NCI-H748 (cell line): Measurements from ENCODE around the gene CFAP65.

Source experiments
- DNase-seq: peaks from one replicate; lab custom pipeline; 2025; ENCODE audit not compliant: unreplicated experiment; lab: John Stamatoyannopoulos, UW

The CFAP65 gene

DNA sequence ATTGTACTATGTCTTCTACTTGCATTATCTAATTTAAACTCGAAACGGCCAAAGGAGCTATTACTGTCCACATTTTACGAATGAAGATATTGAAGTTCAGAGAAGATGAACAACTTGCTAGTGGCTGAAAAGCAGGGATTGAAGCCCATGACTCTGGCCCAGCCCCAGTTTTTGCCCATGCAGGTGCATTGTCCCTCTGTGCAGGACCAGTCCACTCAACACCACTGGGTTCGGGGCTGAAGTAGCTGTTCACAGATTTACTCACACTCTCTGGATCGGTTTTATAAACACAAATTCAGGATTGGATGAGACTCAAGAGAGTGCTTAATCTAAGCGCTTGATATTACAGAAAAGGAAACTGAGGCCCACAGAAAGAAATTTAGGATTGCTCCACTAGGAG lies 20.8 kb upstream of the CFAP65 start:
- DNase-seq = no peak

DNA sequence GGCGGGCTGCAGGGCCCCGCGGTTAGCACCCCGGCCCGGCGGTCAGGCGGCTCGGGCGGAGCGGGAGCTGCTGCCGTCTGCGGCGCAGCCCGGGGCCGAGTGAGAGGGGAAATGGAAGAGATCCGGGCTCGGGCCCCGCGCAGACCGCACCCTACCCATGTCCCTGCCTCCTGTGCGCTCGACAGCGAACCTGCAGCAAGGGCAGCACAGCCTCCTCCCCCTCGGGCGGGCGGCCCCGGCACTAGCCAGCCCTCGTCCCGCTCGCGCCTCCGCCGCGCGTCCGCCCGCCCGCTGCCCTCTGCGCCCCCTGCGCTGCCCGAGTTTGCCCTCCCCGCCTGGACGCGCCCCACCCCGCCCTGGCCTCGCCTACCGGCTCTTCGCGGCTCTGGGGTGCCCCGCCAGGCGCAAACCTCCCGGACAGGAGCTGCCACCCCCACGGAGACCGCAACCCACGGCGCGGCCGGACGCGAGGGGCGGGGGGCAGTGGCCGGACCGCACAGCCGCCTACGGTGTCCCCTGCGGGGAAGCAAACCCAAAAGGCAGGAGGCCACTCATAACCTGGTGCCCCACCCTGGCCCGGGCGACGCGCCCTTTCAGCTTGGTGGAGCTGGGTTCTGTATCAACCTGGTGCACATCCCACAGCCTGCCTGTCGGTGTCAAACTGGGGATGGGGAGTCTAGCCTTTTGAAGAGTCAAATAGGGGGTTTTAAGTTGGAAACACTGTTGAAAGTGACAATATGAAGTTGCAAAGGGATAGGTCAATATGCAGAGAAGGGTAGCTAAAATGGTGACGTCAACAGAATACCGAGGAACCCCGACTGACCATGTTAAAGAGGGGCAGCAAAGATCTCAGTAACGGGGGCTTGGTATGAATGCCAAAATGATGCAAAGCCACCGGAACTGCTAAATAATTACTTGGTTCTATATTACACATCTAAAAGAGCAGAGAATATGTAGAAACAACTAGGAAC lies 19.8 kb upstream of the CFAP65 start, which contains the start of gene IHH:
IHH (minus strand) TSS at position 101 of the 971 bp plus-strand sequence. CDS start 454 bp downstream, outside the sequence.
- peak; percentile 55 for DNase-seq

DNA sequence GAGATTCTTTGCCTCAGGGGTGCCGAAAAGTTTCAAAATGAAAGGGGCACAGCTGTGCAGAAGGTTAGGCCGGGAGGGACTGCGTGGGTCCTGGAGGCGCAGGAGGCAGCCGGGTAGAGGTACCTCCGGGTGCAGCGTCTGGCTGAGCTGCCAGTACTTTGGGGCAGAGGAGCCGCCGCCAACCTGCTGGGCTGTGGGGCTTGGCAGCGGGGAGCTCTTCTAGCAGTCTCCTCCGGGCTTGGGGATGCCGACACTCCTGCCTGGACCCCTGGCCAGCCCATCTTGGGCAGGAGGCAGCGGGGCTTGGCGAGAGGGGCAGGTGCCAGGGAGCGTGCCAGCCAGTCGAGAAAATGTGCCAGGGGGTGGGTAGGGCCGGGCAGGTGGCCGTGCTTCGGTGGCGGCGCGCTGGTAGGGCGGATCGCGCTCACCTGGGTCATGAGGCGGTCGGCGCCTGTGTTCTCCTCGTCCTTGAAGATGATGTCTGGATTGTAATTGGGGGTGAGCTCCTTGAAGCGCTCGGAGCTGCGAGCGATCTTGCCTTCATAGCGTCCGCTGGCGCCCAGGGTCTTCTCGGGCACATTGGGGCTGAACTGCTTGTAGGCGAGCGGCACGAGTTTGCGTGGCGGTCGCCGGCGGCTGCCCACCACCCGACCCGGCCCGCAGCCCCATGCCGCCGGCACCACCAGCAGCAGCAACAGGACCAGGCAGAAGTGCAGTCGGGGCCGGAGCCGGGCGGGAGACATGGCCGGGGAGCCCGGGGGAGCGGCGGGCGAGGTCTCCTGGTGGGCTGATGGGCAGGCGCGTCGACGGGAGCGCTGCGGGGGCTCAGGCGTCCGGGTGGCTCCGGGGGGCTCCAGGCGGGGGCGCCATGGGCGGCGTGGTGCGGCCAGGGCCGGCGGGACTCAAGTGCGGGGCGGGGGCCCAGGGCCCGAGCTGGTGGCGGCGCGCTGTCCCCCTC lies 18.7 kb upstream of the CFAP65 start:
- peak; percentile 35 for DNase-seq

DNA sequence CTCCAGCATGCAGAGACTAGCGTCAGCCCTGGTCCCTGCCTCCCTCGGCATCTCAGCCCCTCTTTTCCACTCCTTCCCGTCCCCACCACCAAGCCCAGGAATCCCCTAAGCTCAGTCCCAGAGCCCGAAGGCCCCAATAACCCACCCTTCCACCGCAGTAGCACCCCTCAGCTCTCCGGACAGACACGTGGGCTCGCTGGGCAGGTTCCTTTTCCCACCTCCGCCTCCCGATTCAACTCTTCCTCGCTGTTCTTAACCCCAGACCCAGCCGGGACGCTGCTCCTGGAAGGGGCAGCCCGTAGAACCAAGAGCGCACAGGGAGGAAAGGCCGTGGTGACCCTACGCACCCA lies 18.0 kb upstream of the CFAP65 start:
- no peak for DNase-seq

DNA sequence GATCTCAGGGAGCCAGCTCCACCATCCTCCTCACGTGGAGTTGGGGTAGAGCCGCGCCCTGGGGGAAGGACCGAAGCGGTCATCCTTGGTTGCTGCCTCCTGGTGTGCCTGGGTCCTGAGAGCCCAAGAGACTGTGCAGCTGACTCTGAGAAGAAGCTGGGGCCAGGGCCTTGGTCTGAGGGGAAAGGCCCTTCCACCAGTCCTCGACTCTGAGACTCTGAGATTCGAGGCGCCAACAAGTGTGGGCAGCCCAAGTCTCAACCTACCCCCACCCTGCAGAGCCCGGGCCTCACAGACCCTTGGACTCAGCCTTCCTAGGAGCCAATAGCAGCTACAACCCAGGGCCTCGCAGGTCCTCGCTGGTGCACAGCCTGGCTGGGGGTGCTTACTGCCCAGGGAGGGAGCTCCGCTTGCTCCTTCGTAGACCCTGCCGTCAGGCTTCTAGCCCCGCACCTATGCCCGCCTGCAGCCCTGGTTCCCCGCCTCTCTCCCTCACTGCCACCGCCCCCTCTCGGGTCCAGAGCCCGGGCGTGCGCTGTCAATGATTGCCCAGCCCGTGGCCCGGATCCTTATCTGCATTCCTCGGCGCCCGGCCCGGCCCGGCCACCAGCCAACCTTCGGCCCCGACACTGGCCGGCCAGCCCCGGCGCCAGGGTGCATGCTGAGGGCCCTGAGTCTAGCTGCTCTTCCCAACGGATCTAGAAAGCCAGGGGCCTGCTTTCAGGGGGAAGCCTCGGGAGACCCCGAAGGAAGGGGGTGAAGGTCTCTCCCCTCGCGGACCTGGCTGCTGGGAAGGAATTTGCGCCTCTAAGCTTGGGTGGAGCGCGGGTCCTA lies 17.4 kb upstream of the CFAP65 start:
- DNase-seq = no peak

DNA sequence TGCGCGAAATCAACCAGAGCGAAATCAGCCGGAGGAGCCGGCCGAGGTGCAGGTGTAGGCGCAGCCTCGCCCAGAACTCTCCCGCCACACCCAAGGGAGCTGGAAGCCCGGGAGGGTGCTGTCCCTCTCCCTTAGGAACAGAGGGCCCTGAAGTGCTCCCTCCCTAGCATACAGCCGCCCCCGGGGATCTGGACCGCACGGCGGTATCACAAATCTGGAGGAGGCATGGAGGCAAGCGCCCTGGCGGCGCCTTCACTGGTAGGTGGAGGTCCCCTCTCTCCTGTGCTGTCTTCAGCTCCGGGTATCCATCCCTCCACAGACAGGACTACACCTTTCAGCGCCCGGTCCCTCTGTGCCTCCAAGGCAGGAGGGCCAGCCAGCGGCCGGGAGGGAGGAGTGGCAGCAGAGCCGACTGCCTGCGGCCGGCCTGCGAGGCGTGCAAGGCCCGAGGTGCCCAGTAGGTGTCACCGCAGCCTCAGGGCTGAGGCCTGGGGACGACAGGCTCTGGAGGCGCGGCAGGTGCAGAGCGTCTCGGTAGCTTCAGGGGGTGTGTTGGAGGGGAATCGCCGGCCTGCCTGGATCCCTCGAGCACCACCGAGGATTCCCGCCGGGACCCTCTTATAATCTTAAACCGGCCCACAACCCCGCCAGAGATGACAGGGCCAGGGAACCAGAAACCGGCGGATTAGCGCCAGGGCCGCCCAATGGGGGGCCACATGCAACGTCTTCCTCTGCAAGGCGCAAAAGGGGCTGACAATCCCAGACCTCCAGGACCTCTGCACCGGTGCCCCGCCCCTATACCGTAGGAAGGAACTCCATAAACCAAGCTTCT lies 16.6 kb upstream of the CFAP65 start:
- peak; percentile 87 for DNase-seq

DNA sequence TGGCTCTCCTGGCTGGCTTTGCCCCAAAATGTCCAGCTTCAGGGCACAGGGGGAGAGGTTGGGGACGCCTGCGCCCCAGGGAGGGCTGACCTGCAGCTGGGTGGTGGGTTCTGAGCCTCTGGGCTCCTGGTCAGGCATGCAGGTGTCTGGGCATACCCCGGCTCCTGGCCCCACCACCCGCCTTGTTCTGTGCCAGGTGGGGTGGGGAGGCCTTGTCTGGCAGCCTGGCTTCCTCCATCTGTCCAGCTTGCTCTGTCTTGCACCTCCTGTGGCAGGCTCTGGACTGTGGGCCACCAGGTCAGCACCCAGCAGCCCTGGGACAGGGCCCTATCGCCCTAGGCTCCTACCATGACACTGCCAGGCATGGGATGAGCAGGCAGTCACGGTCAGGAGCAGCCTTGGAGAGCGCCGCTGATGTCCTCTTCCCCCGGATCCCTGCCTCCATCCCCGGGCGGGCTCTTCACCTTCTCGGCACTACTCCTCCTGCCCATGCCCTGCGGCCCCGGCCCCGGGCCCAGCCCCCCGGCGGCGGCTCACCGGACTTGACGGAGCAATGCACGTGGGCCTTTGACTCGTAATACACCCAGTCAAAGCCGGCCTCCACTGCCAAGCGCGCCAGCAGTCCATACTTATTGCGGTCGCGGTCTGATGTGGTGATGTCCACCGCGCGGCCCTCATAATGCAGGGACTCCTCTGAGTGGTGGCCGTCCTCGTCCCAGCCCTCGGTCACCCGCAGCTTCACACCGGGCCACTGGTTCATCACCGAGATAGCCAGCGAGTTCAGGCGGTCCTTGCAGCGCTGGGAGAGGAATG lies 15.8 kb upstream of the CFAP65 start:
- DNase-seq = no peak

DNA sequence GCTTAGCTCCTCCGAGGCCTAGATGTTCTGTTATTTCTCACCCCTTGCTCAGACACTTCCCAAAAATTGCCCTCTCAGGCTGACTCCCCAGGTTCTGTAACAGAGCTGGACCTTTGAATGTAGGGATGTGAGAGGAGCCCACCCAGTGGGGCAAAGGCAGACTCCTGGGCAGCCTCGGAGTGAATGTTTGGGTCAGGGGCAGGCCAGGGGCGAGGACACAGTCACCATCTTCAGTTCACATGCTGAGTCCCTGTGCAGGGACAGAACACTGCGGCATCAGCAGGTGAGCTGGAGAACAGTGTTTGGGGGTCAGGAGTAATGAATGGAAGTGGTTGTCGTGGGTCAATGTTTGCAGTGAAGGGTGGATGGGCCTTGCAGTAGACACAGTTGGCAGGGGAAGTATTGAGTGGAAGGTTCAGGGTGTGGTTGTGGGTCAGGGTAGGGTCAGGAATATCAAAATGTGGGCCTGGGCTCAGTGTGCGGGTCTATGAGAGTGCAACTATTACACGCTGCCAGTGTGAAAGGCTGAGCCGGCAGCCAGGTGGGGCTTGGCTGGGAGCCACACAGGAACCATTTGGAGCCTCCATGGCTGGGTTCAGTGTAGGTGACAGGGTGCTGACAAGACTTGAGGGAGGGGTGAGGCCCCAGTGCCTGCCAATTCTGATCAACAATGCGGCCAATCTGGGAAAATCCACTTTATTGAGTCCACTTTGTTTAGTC lies 15.0 kb upstream of the CFAP65 start:
- DNase-seq = no peak

DNA sequence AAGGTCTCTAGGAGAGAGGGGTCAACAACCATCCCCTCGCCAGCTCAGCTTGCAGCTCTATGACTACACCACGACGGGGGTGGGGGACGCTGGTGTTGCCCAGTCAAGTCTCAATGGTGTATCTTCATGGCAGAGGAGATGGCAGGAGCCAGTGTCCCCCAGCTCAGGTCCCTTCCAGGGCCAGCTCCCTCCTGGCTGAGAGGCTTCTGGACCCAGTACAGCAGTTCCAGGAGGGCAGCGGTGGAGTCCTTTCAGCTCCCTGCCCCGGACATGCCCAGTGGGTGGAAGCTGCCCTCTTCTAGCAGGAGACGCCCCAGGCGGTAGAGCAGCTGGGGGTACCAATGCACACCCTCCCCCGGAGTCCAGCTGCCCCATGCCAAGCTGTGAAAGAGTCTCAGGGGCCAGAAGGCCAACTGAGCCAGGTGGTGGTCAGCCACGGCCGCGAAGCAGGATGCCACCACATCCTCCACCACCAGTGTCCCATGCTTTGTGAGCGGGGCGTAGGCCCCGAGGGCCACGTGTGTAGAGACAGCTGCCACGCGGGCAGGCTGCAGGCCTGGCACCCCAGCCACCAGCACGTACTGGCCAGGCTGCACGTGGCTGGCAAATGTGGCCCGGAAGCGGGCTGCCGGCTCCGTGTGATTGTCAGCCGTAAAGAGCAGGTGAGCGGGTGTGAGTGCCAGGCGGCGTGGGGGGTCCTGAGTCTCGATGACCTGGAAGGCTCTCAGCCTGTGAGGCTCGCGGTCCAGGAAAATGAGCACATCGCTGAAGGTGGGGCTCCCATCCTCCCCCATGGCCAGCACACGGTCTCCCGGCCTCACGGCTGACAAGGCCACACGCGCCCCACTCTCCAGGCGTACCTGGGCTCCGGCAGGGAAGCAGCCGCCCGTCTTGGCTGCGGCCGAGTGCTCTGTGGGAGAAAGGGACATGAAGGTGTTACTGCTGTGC lies 13.9 kb upstream of the CFAP65 start:
- no peak for DNase-seq

DNA sequence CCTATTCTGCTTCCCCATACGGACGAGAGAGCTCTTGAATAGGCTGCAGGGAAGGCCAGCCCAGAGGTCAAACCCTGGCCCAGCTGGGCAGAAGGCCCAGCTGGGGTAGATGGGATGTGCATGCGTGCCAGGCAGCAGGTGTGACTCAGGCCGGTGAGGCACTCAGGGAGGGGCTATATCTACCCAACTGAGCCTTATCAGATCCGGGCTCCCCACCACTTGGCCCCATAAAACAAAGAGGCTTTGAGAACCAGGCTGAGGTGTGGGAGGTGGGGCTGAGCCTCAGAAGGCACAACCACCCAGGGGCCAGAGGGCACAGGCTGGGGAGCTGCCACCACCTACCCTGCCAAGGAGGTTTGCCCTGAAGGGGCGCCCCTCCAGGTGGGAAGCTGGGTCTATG lies 8.0 kb upstream of the CFAP65 start:
- DNase-seq = no peak

DNA sequence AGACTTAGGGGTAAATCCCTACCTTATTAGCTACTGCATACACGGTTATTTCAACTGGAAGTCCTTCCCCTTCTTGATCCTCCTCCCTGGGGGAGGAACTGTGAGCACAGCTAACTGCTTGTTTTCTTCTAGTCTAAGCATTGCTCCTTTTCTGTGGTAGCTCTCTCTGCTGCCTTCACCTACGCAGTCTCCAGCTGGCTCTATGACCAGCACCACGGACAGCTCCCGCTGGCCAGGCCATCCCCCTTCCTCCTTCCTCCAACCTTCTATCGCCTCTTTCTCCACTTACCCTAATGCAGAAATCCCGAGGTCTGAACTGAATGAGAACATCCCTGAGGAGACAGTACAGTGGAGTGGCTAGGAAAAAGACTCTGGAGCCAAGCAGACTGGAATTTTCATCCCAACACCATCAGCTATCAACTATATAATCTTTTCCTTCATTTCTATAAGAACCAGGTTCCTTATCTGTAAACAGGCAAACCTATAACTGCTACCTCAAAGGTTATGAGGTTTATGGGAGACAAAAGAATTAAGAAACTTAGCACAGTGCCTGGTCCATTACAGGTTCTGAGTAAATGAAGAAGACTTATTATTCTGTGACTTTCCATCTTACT lies 4.7 kb upstream of the CFAP65 start:
- DNase-seq = no peak

DNA sequence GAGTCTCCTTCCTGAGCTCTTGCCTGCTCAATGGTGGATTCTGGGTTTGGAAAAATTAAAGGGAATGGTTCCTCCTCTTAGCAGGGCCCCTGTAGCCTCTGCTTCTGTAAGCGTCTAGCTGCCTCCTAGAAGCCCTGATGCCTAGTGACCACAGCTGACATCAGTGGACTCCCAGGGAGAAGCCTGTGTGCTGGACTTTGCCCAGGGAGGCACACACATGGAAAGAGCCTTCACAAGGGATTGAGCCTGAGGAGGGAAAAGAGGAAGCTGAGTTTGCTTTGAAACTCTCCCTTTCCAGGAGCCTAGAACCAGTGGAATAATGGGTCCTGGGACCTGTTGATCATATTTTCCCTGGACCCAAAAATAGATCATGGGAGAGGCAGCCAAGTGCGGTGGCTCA lies 1.4 kb upstream of the CFAP65 start:
- DNase-seq = no peak

DNA sequence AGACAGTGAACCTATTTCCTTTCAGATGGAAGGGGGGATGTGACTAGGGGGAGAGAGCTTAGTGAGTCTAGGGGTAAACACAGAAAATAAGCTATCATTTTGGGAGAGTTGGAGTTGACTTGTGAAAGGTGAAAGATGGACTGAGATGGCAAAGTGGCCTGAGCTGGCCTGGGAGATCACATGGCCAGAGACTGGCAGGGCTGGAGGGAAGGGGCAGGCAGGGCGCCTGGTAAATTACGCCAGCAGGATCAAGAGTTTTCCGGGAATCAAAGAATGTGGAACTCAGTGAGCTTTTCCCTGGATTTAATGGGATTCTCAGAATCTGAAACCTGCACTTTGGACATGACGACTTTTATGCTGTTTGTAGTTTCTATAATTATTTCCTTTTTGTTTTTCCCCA lies 841 bp upstream of the CFAP65 start:
- no peak for DNase-seq

DNA sequence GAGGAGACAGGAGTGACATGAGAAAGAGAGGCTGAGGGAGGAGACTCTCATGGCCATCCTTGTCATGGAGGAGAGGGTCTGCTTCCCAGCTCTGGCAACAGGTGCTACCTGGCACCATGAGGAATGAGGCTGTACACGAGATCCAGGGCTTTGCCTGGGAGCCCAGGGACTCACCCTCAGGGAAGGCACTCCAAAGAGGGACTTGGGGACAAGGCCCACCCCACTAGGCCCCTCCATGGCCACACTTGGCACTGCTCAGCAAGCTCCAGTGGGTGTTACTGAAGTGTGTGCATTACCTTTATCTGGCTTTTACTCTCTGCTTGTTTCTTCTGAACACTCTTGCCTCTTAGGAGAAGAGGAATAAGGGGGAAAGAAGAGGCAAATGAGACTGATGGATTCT lies 2.7 kb downstream of the CFAP65 start:
- DNase-seq = no peak

DNA sequence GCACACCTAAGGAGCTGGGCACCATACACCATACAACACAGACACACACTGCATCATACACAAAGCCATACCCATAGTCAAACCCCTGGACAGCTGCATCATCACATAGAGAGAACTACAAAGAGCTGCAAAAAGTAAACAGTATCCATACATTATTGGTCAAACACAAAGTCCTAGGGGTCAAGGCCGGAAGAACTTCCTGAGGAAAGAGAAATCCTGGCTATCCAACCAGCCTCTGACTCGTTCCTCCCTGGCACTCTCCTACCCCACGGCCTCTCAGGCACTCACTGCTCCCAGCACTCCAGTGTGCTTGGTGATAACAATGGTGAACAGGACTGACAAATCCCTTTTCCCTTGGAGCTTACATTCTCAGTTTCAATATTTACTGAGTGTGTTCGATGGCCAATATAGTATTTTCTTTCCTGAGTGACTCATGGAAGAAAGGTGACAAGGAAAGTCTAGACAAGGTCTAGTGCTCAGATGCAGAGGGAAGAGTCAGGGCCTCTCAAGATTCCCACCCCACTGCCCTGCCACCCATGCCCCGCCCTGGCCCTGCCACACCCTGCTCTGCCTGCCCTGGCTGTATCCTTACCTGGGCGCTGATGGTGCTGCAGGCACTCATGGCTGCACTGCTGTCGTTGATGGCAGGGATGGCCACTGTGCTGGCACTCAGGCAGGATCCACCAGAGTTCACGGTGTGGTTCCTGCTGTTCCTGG lies 3.4 kb downstream of the CFAP65 start:
- DNase-seq = no peak

DNA sequence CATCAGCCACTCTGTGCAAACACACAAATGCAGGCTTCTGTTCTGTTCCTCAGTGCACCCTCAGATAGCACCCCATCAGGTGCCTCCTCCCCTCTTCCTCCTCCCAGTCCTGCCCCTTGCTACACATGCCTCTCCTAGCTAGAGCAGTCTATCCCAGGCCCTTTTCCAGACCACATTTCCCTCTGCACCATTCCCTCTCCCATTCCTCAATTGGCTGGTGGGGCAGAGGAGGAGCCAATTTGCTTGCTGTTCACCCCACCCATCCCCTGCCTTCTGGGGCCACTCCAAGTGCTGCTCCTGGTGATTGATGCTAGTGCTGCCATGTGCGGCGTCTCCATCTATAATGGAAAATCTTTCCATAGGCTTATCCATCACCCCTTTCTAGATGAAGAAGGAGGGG lies 5.4 kb downstream of the CFAP65 start:
- DNase-seq = no peak
